Suppressor macrophage (primary cell): ENCODE measurements around the gene FAM20C.

Source experiments
- DNase-seq, 4 experiments: peaks; one replicate each; pipeline ENCODE4 v3.0.0-alpha.2; 2020 to 2022

FAM20C gene

GRCh38 chr7:159370-160270 lies 32.8 kb upstream of the FAM20C start:
- DNase-seq: no peak

- peak in 2 of 4 experiments; percentile 0 to 1 for DNase-seq
Observed at GRCh38 chr7:160958-161725, 31.2 kb upstream of the FAM20C start.

GRCh38 chr7:162632-163297 lies 29.6 kb upstream of the FAM20C start:
- peak in 2 of 4 experiments; percentile 0 to 1 for DNase-seq

- no peak for DNase-seq
Observed at GRCh38 chr7:163298-163695, 29.1 kb upstream of the FAM20C start.

- peak; percentile 17 to 41 (median 27) for DNase-seq
Observed at GRCh38 chr7:163971-164881, 28.1 kb upstream of the FAM20C start.

- DNase-seq: peak; percentile 35 to 54 (median 37)
Observed at GRCh38 chr7:164882-165660, 27.3 kb upstream of the FAM20C start.

GRCh38 chr7:165661-166337 lies 26.6 kb upstream of the FAM20C start:
- DNase-seq: peak in 3 of 4 experiments; percentile 4 to 18 (median 9)

GRCh38 chr7:166338-167060 lies 25.9 kb upstream of the FAM20C start:
- peak; percentile 44 to 73 (median 68) for DNase-seq

- DNase-seq: peak; percentile 70 to 87 (median 84)
Observed at GRCh38 chr7:167090-167855, 25.1 kb upstream of the FAM20C start.

GRCh38 chr7:167976-168791 lies 24.2 kb upstream of the FAM20C start:
- DNase-seq: peak in 2 of 4 experiments; percentile 0 to 10

GRCh38 chr7:169276-170172 lies 22.8 kb upstream of the FAM20C start:
- peak in 2 of 4 experiments; percentile 0 for DNase-seq

GRCh38 chr7:170551-171363 lies 21.6 kb upstream of the FAM20C start:
- DNase-seq: peak in 2 of 4 experiments; percentile 0

GRCh38 chr7:171364-171904 lies 20.9 kb upstream of the FAM20C start:
- DNase-seq: peak in 2 of 4 experiments; percentile 0

GRCh38 chr7:171912-172515 lies 20.4 kb upstream of the FAM20C start:
- DNase-seq: peak in 2 of 4 experiments; percentile 0
